HepG2 (cell line): Measurements from ENCODE around the gene TSSK6. TPM values are rescaled to one million over a fixed set of nuclear protein-coding genes. Genes with fewer than 3 reads are reported as not detected.
A peak's percentile ranks its signal among the peaks of the same experiment; 100 is the strongest.

Source experiments
- ATM ChIP-seq: fragments of 450-650 bp; IDR thresholded peaks from 2 replicates; pipeline ENCODE4 v1.7.1; 2017; ENCODE audit warnings: mild to moderate bottlenecking, borderline replicate concordance
- CBFB ChIP-seq: sonication (generic); formaldehyde crosslinking; IDR thresholded peaks from 2 replicates; pipeline ENCODE4 v1.4.0; 2020; ENCODE audit warnings: missing genetic modification reagents
- FUBP1 ChIP-seq: sonication (generic); formaldehyde crosslinking; IDR thresholded peaks from 2 replicates; pipeline ENCODE4 v1.5.1; 2020; ENCODE audit warnings: missing genetic modification reagents, mild to moderate bottlenecking, borderline replicate concordance
- HDAC1 ChIP-seq: sonication (generic); formaldehyde crosslinking; IDR thresholded peaks from 2 replicates; pipeline ENCODE4 v1.5.1; 2020; ENCODE audit warnings: mild to moderate bottlenecking, missing genetic modification reagents
- IRX3 ChIP-seq: sonication (generic); formaldehyde crosslinking; IDR thresholded peaks from 2 replicates; pipeline ENCODE4 v1.8.1; 2023; ENCODE audit warnings: mild to moderate bottlenecking, low read depth, missing genetic modification reagents, borderline replicate concordance
- JUND ChIP-seq: sonication (generic); formaldehyde crosslinking; IDR thresholded peaks from 2 replicates; pipeline ENCODE4 v1.8.0; 2022; ENCODE audit warnings: mild to moderate bottlenecking, missing genetic modification reagents
- KLF11 ChIP-seq: IDR thresholded peaks from 2 replicates; pipeline ENCODE4 v1.6.1; 2016; ENCODE audit warnings: missing compliant biosample characterization
- PRDM10 ChIP-seq: sonication (generic); formaldehyde crosslinking; IDR thresholded peaks from 2 replicates; pipeline ENCODE4 v1.4.0; 2020; ENCODE audit warnings: low read depth, missing genetic modification reagents
- SOX13 ChIP-seq, 3 experiments: fragments of 450-650 bp in 1 of 3; sonication (generic) in 1 of 3; formaldehyde crosslinking in 1 of 3; IDR thresholded peaks in 2 of 3; conservative IDR thresholded peaks in 1 of 3; 2 replicates each; pipeline versions ENCODE4 v1.5.0 to v1.6.1; 2016 to 2020; ENCODE audit warnings: antibody characterized with exemption in 1 of 3, mild to moderate bottlenecking in 1 of 3, missing compliant biosample characterization in 1 of 3, missing genetic modification reagents in 1 of 3, moderate library complexity in 1 of 3
- TRAFD1 ChIP-seq: sonication (generic); formaldehyde crosslinking; IDR thresholded peaks from 2 replicates; pipeline ENCODE4 v1.5.1; 2020; ENCODE audit warnings: missing genetic modification reagents, mild to moderate bottlenecking, borderline replicate concordance
- ZNF160 ChIP-seq: sonication (generic); formaldehyde crosslinking; IDR thresholded peaks from 2 replicates; pipeline ENCODE4 v1.8.0; 2022; ENCODE audit warnings: mild to moderate bottlenecking, inconsistent platforms, missing genetic modification reagents
- ZNF331 ChIP-seq: sonication (generic); formaldehyde crosslinking; IDR thresholded peaks from 2 replicates; pipeline ENCODE4 v1.4.0; 2020; ENCODE audit warnings: missing genetic modification reagents
- ZNF547 ChIP-seq: sonication (generic); formaldehyde crosslinking; IDR thresholded peaks from 2 replicates; pipeline ENCODE4 v1.5.1; 2020; ENCODE audit warnings: mild to moderate bottlenecking, missing genetic modification reagents
- ZNF749 ChIP-seq: sonication (generic); formaldehyde crosslinking; IDR thresholded peaks from 2 replicates; pipeline ENCODE4 v1.8.0; 2022; ENCODE audit warnings: mild to moderate bottlenecking, missing genetic modification reagents, moderate library complexity, borderline replicate concordance
- ZSCAN12 ChIP-seq: sonication (generic); formaldehyde crosslinking; IDR thresholded peaks from 2 replicates; pipeline ENCODE4 v1.9.0; 2021; ENCODE audit warnings: mild to moderate bottlenecking, missing genetic modification reagents
- polyA plus RNA-seq, 8 experiments: library from polyadenylated mRNA; depleted of rRNA in 3 of 8; stranded (reverse) in 7 of 8; unstranded in 1 of 8; fragments of >200 nt; fragmentation: Illumina TruSeq in 4 of 8; extraction: Trizol in 4 of 8; gene quantifications; 2 replicates each; pipeline versions ENCODE4 v1.2.1 to v1.2.3, GENCODE V29; 2011 to 2016; ENCODE audit warnings: low read depth in 4 of 8, missing spikeins in 1 of 8, mixed read lengths in 1 of 8; ENCODE audit not compliant: insufficient read depth in 1 of 8
- total RNA-seq, 5 experiments: library from RNA; depleted of rRNA; stranded (reverse); fragments of >200 nt; fragmentation: Illumina TruSeq; extraction: Trizol; gene quantifications; 2 replicates each; pipeline ENCODE4 v1.2.3, GENCODE V29; 2016; ENCODE audit warnings: low read depth in 1 of 5
- TF ChIP-seq, protein P1 (sequence below): sonication (generic); formaldehyde crosslinking; conservative IDR thresholded peaks from 2 replicates; pipeline ENCODE4 v1.8.0; 2022; ENCODE audit warnings: mild to moderate bottlenecking, moderate library complexity, missing genetic modification reagents
- TF ChIP-seq, protein P2 (sequence below): sonication (generic); formaldehyde crosslinking; IDR thresholded peaks from 2 replicates; pipeline ENCODE4 v1.5.0; 2020; ENCODE audit warnings: mild to moderate bottlenecking, low read depth, missing genetic modification reagents, borderline replicate concordance

TSSK6 gene
- total and polyA plus RNA-seq, 2 of the 13 experiments (the other 11 are each of a cell fraction or from before 2014, with no cell fraction given) = 0.71 to 1.2 TPM

DNA sequence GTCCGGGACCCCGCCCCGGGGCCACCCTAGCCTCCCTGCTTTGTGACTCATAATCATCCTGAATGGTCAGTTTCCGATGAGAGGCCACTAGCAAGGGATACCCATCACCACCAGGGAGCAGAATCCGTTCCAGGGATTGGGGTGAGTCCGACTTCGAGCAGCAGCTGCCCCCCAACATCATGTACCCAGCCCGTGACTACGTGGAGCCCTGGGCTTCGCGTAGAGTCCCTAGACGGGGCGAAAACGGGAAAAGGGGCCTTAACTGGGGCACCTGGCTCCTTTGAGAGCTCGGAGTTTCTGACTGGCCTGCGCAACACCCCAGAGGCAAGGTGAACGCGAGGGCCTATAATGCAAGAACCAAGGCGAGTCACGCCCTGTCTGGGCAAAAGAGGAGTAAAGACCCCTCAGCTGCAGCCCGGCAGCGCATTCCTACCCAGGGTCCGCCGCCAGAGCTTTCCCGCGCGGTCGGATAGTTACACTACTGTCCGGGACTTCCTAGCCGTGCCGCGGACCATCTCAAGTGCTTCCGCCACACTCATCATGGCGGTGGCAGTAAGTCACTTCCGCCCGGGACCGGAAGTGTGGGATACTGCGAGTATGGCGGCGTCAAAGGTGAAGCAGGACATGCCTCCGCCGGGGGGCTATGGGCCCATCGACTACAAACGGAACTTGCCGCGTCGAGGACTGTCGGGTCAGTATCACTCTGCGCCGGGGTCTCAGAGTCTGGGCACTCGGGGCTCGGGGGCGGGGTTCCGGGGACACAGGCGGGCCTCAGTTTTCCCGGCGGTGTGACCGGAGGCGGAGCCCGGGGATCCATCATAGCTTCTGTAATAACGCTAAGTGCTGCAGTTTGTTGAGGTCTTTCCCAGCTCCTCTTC lies 533 bp upstream of the TSSK6 start, which contains the start of gene NDUFA13 (continued):
- 0 out of 2 replicates have a peak, but pooled peaks have one; percentile 46 for TF ChIP-seq ZNF749
- no peak for TF ChIP-seq ZNF160 (CRISPR knock-in tag)
- TF ChIP-seq, protein P1, sequence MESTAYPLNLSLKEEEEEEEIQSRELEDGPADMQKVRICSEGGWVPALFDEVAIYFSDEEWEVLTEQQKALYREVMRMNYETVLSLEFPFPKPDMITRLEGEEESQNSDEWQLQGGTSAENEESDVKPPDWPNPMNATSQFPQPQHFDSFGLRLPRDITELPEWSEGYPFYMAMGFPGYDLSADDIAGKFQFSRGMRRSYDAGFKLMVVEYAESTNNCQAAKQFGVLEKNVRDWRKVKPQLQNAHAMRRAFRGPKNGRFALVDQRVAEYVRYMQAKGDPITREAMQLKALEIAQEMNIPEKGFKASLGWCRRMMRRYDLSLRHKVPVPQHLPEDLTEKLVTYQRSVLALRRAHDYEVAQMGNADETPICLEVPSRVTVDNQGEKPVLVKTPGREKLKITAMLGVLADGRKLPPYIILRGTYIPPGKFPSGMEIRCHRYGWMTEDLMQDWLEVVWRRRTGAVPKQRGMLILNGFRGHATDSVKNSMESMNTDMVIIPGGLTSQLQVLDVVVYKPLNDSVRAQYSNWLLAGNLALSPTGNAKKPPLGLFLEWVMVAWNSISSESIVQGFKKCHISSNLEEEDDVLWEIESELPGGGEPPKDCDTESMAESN (CRISPR knock-in tag) = peak; percentile 79
- TF ChIP-seq KLF11 (CRISPR knock-in tag) = 0 out of 2 replicates have a peak, but pooled peaks have one; percentile 57
- no peak for TF ChIP-seq IRX3 (CRISPR knock-in tag)
- TF ChIP-seq TRAFD1 (CRISPR knock-in tag) = no peak
- TF ChIP-seq ZSCAN12 (CRISPR knock-in tag) = 0 out of 2 replicates have a peak, but pooled peaks have one; percentile 33
- TF ChIP-seq JUND (CRISPR knock-in tag) = no peak
- TF ChIP-seq ZNF331 (CRISPR knock-in tag) = peak; percentile 89
- peak; percentile 60; the same call in 1 of the 2 replicates for TF ChIP-seq ZNF547 (CRISPR knock-in tag)
- TF ChIP-seq, protein P2, sequence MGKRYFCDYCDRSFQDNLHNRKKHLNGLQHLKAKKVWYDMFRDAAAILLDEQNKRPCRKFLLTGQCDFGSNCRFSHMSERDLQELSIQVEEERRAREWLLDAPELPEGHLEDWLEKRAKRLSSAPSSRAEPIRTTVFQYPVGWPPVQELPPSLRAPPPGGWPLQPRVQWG (CRISPR knock-in tag) = no peak
- no peak for TF ChIP-seq SOX13 (IDR thresholded peaks at IDR 0.05)
- peak in 1 of 2 experiments; percentile 43; a peak in 1 of 4 replicates for TF ChIP-seq SOX13 (CRISPR knock-in tag; conservative IDR thresholded peaks at IDR 0.05 in 1 of 2, IDR thresholded peaks at IDR 0.05 in 1 of 2)
- no peak; the same call in 1 of the 2 replicates for TF ChIP-seq FUBP1
- TF ChIP-seq PRDM10 (CRISPR knock-in tag) = no peak
- peak; percentile 64; the same call in 1 of the 2 replicates for TF ChIP-seq CBFB (CRISPR knock-in tag)
- TF ChIP-seq ATM = no peak
- TF ChIP-seq HDAC1 = peak; percentile 83
